Measurements from ENCODE around the gene NGF. TPM values are rescaled to one million over a fixed set of nuclear protein-coding genes. Genes with fewer than 3 reads are reported as not detected.

NGF gene
- total RNA-seq, 1 experiment from 2014 or later = 0.47 TPM

DNA sequence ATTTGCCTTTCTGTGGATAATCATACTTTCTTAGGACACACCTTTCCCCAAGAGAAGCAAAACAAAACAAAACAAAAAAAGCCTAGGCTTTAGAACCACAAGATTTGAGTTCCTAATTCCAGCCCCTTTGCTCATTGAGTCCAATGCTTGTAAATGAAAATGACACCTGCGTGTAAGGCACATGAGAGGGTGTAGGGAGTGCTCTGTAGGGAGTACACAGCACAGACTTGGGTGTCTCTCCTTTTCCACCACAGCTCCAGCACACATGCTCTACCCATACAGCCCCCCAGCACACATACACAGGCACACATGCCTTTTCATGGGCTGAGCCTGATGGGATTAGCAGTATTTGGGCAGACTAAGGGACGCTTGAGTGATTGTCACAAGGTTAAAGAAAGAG, 9.2 kb upstream of the NGF start:
- DNase-seq (ENCODE audit: low spot score) = no peak
- Histone ChIP-seq H3K4me3 (ENCODE audit: low read depth, low read length, poor library complexity, severe bottlenecking) (no peak overlapping the region), H3K27me3 (replicated peaks; ENCODE audit: insufficient read depth, low read depth, low read length, poor library complexity) (no peaks in the 10 kb centered on the region), H3K4me1 (ENCODE audit: insufficient read depth, low read length, poor library complexity, severe bottlenecking) (no peaks in the 10 kb centered on the region), H3K9me3 (ENCODE audit: low read depth, low read length, poor library complexity, severe bottlenecking) (no peaks in the 10 kb centered on the region), H3K27ac (ENCODE audit: low read depth, low read length, poor library complexity, severe bottlenecking) (no peak overlapping the region), H3K36me3 (ENCODE audit: insufficient read depth, low read length, poor library complexity, severe bottlenecking) (no peaks in the 10 kb centered on the region)
- POLR2A ChIA-PET (ENCODE audit: low non-redundant PET) = no interaction called here
- CTCF ChIA-PET = no interaction called here
- no peak for TF ChIP-seq EZH2 (IDR thresholded peaks at IDR 0.05; ENCODE audit: borderline replicate concordance, low read depth, low read length, poor library complexity, severe bottlenecking)
- TF ChIP-seq, protein P1, sequence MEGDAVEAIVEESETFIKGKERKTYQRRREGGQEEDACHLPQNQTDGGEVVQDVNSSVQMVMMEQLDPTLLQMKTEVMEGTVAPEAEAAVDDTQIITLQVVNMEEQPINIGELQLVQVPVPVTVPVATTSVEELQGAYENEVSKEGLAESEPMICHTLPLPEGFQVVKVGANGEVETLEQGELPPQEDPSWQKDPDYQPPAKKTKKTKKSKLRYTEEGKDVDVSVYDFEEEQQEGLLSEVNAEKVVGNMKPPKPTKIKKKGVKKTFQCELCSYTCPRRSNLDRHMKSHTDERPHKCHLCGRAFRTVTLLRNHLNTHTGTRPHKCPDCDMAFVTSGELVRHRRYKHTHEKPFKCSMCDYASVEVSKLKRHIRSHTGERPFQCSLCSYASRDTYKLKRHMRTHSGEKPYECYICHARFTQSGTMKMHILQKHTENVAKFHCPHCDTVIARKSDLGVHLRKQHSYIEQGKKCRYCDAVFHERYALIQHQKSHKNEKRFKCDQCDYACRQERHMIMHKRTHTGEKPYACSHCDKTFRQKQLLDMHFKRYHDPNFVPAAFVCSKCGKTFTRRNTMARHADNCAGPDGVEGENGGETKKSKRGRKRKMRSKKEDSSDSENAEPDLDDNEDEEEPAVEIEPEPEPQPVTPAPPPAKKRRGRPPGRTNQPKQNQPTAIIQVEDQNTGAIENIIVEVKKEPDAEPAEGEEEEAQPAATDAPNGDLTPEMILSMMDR (conservative IDR thresholded peaks at IDR 0.05; ENCODE audit: low read depth, low read length) = no peak
- BruUV-seq (replicated peaks) = no TSS peak
- intact Hi-C loops (cut with micrococcal nuclease; ENCODE audit: unreplicated experiment) = no loop called here

DNA sequence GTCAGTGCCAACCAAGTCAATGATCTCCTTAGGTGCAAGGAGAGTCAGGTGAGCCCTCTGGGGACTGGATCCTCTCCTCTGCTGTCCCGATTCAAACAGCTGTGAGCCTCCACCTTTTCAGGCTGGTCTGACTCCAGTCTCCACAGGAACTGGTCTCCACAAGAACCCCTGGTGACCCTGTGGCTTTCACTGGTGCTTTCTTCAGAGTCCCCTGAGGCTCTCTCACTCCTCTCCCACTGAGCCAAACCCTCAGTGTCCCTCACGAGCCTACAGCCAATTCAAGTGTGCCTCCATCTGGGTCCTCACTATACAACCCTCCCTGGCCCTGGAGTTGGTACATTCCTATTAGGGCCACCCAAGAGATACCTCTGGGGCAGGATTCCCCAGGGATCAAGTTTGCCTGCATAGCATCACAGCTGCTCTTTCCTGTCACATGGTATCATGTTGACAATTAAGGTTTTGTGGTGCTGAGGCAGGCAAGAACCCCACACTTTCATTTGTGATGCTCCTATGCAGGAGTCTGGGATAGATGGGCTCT, 5.2 kb upstream of the NGF start:
- POLR2A ChIA-PET (ENCODE audit: low non-redundant PET) = no interaction called here
- TF ChIP-seq, protein P1 (conservative IDR thresholded peaks at IDR 0.05; ENCODE audit: low read depth, low read length) = no peak
- no peak for TF ChIP-seq EZH2 (IDR thresholded peaks at IDR 0.05; ENCODE audit: borderline replicate concordance, low read depth, low read length, poor library complexity, severe bottlenecking)
- no peak overlapping the region for H3K4me3 ChIP-seq (ENCODE audit: low read depth, low read length, poor library complexity, severe bottlenecking)
- peaks cover 15% of the 10 kb centered on the region for H3K27me3 ChIP-seq (replicated peaks; ENCODE audit: insufficient read depth, low read depth, low read length, poor library complexity)
- H3K9me3 ChIP-seq (ENCODE audit: low read depth, low read length, poor library complexity, severe bottlenecking) = no peaks in the 10 kb centered on the region
- CTCF ChIA-PET = no interaction called here
- H3K36me3 ChIP-seq (ENCODE audit: insufficient read depth, low read length, poor library complexity, severe bottlenecking) = no peaks in the 10 kb centered on the region
- no peaks in the 10 kb centered on the region for H3K4me1 ChIP-seq (ENCODE audit: insufficient read depth, low read length, poor library complexity, severe bottlenecking)
- DNase-seq (ENCODE audit: low spot score) = peak; percentile 60
- BruUV-seq (replicated peaks) = no TSS peak
- intact Hi-C loops (cut with micrococcal nuclease; ENCODE audit: unreplicated experiment) = no loop called here
- H3K27ac ChIP-seq (ENCODE audit: low read depth, low read length, poor library complexity, severe bottlenecking) = no peak overlapping the region

DNA sequence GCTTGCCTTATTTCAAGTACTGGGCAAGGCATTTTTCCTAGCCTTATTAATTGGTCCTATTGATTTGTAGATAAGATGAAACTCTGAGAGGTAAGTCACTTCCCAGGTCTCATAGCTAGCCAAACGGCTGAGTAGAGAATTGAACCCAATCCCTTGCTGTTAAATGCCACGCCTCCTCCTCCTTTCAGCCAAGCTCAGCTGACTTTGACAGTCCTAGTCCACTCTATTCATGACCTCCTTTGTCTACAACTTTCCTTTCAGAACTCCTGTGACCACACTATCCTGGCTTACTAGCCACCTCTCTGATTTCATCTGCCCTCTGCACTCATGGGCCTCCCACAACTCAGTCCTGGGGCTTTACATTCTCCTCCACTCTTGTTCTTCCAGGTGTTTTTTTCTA, 3.9 kb upstream of the NGF start:
- H3K36me3 ChIP-seq (ENCODE audit: insufficient read depth, low read length, poor library complexity, severe bottlenecking) = no peaks in the 10 kb centered on the region
- no peak overlapping the region for H3K27ac ChIP-seq (ENCODE audit: low read depth, low read length, poor library complexity, severe bottlenecking)
- no peaks in the 10 kb centered on the region for H3K9me3 ChIP-seq (ENCODE audit: low read depth, low read length, poor library complexity, severe bottlenecking)
- peaks cover 16% of the 10 kb centered on the region for H3K27me3 ChIP-seq (replicated peaks; ENCODE audit: insufficient read depth, low read depth, low read length, poor library complexity)
- no TSS peak for BruUV-seq (replicated peaks)
- no peak overlapping the region for H3K4me3 ChIP-seq (ENCODE audit: low read depth, low read length, poor library complexity, severe bottlenecking)
- ChIA-PET POLR2A (ENCODE audit: low non-redundant PET) (no interaction called here), CTCF (no interaction called here)
- TF ChIP-seq, protein P1 (conservative IDR thresholded peaks at IDR 0.05; ENCODE audit: low read depth, low read length) = no peak
- TF ChIP-seq EZH2 (IDR thresholded peaks at IDR 0.05; ENCODE audit: borderline replicate concordance, low read depth, low read length, poor library complexity, severe bottlenecking) = no peak
- intact Hi-C loops (cut with micrococcal nuclease; ENCODE audit: unreplicated experiment) = no loop called here
- H3K4me1 ChIP-seq (ENCODE audit: insufficient read depth, low read length, poor library complexity, severe bottlenecking) = peaks cover 5% of the 10 kb centered on the region
- no peak for DNase-seq (ENCODE audit: low spot score)

Measured in A673 (cell line).